Fibroblast of villous mesenchyme (primary cell): ENCODE results near the gene GPR142. TPM values are rescaled to one million over a fixed set of nuclear protein-coding genes. Genes with fewer than 3 reads are reported as not detected.
A peak's percentile ranks its signal among the peaks of the same experiment; 100 is the strongest.

Experiments used
- DNase-seq: peaks from one replicate; pipeline ENCODE4 v3.0.0-alpha.2; 2010; ENCODE audit warnings: low read depth
- H3K4me3 ChIP-seq: 2 replicates; pipeline ENCODE4 v1.5.1; 2011; ENCODE audit warnings: low read depth, mild to moderate bottlenecking, low read length
- CTCF ChIP-seq: IDR thresholded peaks from 2 replicates; pipeline ENCODE4 v1.5.1; 2012; ENCODE audit warnings: low read depth, mild to moderate bottlenecking, low read length; ENCODE audit not compliant: insufficient read depth
- total RNA-seq: library from RNA; depleted of rRNA; stranded (reverse); fragments of >200 nt; gene quantifications from 2 replicates; pipeline ENCODE4 v1.2.3, GENCODE V29; 2012

Gene GPR142, protein sequence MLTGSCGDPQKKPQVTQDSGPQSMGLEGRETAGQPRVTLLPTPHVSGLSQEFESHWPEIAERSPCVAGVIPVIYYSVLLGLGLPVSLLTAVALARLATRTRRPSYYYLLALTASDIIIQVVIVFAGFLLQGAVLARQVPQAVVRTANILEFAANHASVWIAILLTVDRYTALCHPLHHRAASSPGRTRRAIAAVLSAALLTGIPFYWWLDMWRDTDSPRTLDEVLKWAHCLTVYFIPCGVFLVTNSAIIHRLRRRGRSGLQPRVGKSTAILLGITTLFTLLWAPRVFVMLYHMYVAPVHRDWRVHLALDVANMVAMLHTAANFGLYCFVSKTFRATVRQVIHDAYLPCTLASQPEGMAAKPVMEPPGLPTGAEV
- total RNA-seq: not detected in 2 replicates

- no peak within 1 kb of the TSS for H3K4me3 ChIP-seq
Observed at GRCh38 chr17:74367206-74367605, at the start of gene GPR142. TSS of gene GPR142 (plus strand) at chr17:74367506. CDS start at chr17:74369541, 2,035 bp downstream.

GRCh38 chr17:74318391-74318790 is 48.9 kb upstream of the GPR142 start:
- TF ChIP-seq CTCF: no peak
- DNase-seq: no peak
- H3K4me3 ChIP-seq: no peak overlapping the region

More at GRCh38 chr17:74367206-74367605, at the start of gene GPR142:
- no peak for TF ChIP-seq CTCF
- no peak for DNase-seq

GRCh38 chr17:74324521-74324920 is 42.8 kb upstream of the GPR142 start:
- TF ChIP-seq CTCF: no peak
- DNase-seq: no peak
- H3K4me3 ChIP-seq: no peak overlapping the region

DNA sequence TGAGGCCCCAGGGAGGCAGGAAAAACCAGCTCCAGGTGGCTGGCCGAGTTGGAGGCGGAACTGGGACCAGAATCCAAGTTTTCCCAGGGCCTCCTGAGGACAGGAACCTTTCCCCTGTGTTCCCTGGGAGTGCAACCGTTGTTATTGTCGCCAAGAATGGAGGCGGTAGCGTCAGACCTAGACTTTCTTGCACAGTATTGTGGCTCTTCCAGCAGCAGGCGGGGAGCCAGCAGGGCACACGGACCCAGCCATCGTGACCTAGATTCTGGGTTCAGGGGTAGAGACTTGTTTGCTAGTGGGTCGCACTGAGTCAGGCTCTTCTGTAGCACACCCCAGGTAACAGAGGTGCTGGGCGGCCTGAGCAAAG is 41.9 kb upstream of the GPR142 start:
- no peak for DNase-seq
- H3K4me3 ChIP-seq: no peak overlapping the region
- TF ChIP-seq CTCF: no peak

DNA sequence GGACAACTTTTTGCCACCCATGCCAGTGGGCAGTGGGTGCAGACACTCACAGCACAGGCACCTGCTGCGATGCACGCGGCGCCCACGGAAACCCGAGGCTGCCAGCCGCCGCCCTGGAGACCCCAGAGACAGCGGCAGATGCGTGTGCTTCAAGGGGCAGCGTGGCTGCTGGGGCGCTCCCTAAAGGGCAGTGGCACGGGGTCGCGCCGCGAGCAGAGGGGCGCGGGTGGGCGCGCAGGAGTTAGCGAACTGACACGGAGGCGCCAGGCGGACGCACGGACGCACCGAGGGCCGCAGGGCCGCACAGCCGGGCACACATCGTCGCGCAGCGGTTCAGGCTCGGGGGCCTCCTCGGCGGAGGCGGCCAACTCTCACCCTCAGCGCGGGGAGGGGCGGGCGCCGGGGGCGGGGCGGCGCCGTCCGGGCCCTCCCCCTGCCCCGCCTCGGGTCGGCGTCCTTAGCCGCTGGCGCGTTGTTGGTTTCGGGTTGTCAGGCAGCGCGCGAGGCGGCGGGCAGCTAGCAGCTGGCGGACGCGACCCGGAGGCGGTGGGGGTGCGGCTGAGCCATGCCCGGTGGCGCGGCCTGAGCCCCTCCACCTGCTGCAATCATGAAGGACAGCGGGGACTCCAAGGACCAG is 41.4 kb upstream of the GPR142 start, which contains the start of gene KIF19:
TSS of gene KIF19 (plus strand) at position 484 of the 637 bp plus-strand sequence. CDS start at position 608, 124 bp downstream.
- DNase-seq: no peak
- peak within 1 kb of the TSS; percentile 15 for H3K4me3 ChIP-seq
- no peak for TF ChIP-seq CTCF

GRCh38 chr17:74326506-74326905 is 40.8 kb upstream of the GPR142 start:
- H3K4me3 ChIP-seq: no peak overlapping the region
- no peak for DNase-seq
- TF ChIP-seq CTCF: no peak
